ENCODE results near the gene PLG. TPM values are rescaled to one million over a fixed set of nuclear protein-coding genes. Genes with fewer than 3 reads are reported as not detected.

The PLG gene
- total RNA-seq, 2 donors from 2014 or later: not detected

- Histone ChIP-seq H3K36me3 (ENCODE audit: control insufficient read depth, insufficient read depth, low read length) (no peaks in the 10 kb centered on the region), H3K9me3 (ENCODE audit: control insufficient read depth, low read length) (peaks cover 4% of the 10 kb centered on the region), H3K4me1 (ENCODE audit: control insufficient read depth, insufficient read depth, low read length) (peaks cover 3% of the 10 kb centered on the region), H3K9ac (ENCODE audit: extremely low read depth, low read length, poor library complexity, severe bottlenecking) (no peak overlapping the region), H3K27me3 (ENCODE audit: control insufficient read depth, insufficient read depth, low read length, poor library complexity, severe bottlenecking) (no peaks in the 10 kb centered on the region), H3K4me3 (ENCODE audit: low read length) (no peak overlapping the region), H3K27ac (ENCODE audit: low read depth, low read length) (no peak overlapping the region)
- no peak for DNase-seq
- no peak overlapping the region for H3K27ac Mint-ChIP-seq
- peaks cover 24% of the 10 kb centered on the region for H3K4me1 Mint-ChIP-seq
- H3K4me3 Mint-ChIP-seq: no peak overlapping the region
- peaks cover 7% of the 10 kb centered on the region for H3K9me3 Mint-ChIP-seq
- H3K36me3 Mint-ChIP-seq (ENCODE audit: low read depth): peaks cover 2% of the 10 kb centered on the region
- no peaks in the 10 kb centered on the region for H3K27me3 Mint-ChIP-seq (ENCODE audit: insufficient read depth)
- WGBS, 2 experiments (ENCODE audit: insufficient coverage in 1 of 2, insufficient read length in 1 of 2): 92 to 95% methylated on average over 3 of the region's 3 CpGs
- TF ChIP-seq, protein P1, sequence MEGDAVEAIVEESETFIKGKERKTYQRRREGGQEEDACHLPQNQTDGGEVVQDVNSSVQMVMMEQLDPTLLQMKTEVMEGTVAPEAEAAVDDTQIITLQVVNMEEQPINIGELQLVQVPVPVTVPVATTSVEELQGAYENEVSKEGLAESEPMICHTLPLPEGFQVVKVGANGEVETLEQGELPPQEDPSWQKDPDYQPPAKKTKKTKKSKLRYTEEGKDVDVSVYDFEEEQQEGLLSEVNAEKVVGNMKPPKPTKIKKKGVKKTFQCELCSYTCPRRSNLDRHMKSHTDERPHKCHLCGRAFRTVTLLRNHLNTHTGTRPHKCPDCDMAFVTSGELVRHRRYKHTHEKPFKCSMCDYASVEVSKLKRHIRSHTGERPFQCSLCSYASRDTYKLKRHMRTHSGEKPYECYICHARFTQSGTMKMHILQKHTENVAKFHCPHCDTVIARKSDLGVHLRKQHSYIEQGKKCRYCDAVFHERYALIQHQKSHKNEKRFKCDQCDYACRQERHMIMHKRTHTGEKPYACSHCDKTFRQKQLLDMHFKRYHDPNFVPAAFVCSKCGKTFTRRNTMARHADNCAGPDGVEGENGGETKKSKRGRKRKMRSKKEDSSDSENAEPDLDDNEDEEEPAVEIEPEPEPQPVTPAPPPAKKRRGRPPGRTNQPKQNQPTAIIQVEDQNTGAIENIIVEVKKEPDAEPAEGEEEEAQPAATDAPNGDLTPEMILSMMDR (conservative IDR thresholded peaks at IDR 0.05): no peak
These were observed 90.0 kb downstream of the PLG start for GRCh38 chr6:160791981-160792418.

GRCh38 chr6:160792708-160793107 is 90.7 kb downstream of the PLG start:
- Mint-ChIP-seq H3K27ac (no peak overlapping the region), H3K36me3 (ENCODE audit: low read depth) (peaks cover 2% of the 10 kb centered on the region), H3K4me3 (no peak overlapping the region), H3K27me3 (ENCODE audit: insufficient read depth) (no peaks in the 10 kb centered on the region), H3K9me3 (peaks cover 11% of the 10 kb centered on the region), H3K4me1 (peaks cover 24% of the 10 kb centered on the region)
- Histone ChIP-seq H3K9me3 (ENCODE audit: control insufficient read depth, low read length) (peaks cover 11% of the 10 kb centered on the region), H3K36me3 (ENCODE audit: control insufficient read depth, insufficient read depth, low read length) (no peaks in the 10 kb centered on the region), H3K9ac (ENCODE audit: extremely low read depth, low read length, poor library complexity, severe bottlenecking) (no peak overlapping the region), H3K27ac (ENCODE audit: low read depth, low read length) (no peak overlapping the region), H3K4me3 (ENCODE audit: low read length) (peak overlapping the region; percentile 12), H3K4me1 (ENCODE audit: control insufficient read depth, insufficient read depth, low read length) (peaks cover 3% of the 10 kb centered on the region), H3K27me3 (ENCODE audit: control insufficient read depth, insufficient read depth, low read length, poor library complexity, severe bottlenecking) (no peaks in the 10 kb centered on the region)
- 91 to 94% methylated on average over 4 to 6 of the region's 6 CpGs for WGBS, 2 experiments (ENCODE audit: insufficient coverage in 1 of 2, insufficient read length in 1 of 2)
- DNase-seq: no peak
- TF ChIP-seq, protein P1 (conservative IDR thresholded peaks at IDR 0.05): no peak

DNA sequence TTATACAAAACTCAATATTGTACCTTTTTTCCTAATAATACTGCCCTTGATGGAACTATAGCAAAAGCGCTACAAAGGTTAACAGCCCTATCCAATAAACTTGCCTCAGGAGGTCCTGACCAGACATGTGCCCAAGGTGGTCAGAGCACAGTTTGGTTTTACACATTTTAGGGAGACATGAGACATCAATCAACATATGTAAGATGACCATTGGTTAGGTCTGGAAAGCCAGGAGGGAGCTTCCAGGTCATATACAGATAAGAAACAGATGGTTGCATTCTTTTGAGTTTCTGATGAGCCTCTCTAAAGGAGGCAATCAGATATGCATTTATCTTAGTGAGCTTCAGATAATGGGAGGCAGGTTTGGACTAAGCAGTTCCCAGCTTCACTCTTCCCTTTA is 91.6 kb downstream of the PLG start:
- peaks cover 2% of the 10 kb centered on the region for H3K36me3 Mint-ChIP-seq (ENCODE audit: low read depth)
- H3K4me1 Mint-ChIP-seq: peaks cover 24% of the 10 kb centered on the region
- TF ChIP-seq, protein P1 (conservative IDR thresholded peaks at IDR 0.05): no peak
- Histone ChIP-seq H3K27me3 (ENCODE audit: control insufficient read depth, insufficient read depth, low read length, poor library complexity, severe bottlenecking) (no peaks in the 10 kb centered on the region), H3K9me3 (ENCODE audit: control insufficient read depth, low read length) (peaks cover 20% of the 10 kb centered on the region), H3K27ac (ENCODE audit: low read depth, low read length) (no peak overlapping the region), H3K9ac (ENCODE audit: extremely low read depth, low read length, poor library complexity, severe bottlenecking) (no peak overlapping the region), H3K36me3 (ENCODE audit: control insufficient read depth, insufficient read depth, low read length) (no peaks in the 10 kb centered on the region), H3K4me1 (ENCODE audit: control insufficient read depth, insufficient read depth, low read length) (peaks cover 3% of the 10 kb centered on the region), H3K4me3 (ENCODE audit: low read length) (peak overlapping the region; percentile 45)
- WGBS, 2 experiments (ENCODE audit: insufficient coverage in 1 of 2, insufficient read length in 1 of 2): 83 to 97% methylated on average over 1 of the region's 1 CpG
- no peak for DNase-seq
- no peak overlapping the region for H3K27ac Mint-ChIP-seq
- H3K9me3 Mint-ChIP-seq: peaks cover 13% of the 10 kb centered on the region
- no peaks in the 10 kb centered on the region for H3K27me3 Mint-ChIP-seq (ENCODE audit: insufficient read depth)
- H3K4me3 Mint-ChIP-seq: no peak overlapping the region
